Panc1 (cell line): ENCODE data around the gene SERPINC1. TPM values are rescaled to one million over a fixed set of nuclear protein-coding genes. Genes with fewer than 3 reads are reported as not detected.

Experiments used
- ATAC-seq: fragments of 200-7000 bp; cut with Tn5 transposase; 2 replicates; pipeline ENCODE4 v1.9.1; 2020; ENCODE audit warnings: mild to moderate bottlenecking, moderate library complexity
- BruUV-seq: library from RNA; stranded (reverse); fragments of 400-500 nt; replicated peaks from 2 replicates; lab custom pipeline; 2021; lab: Mats Ljungman, UMichigan
- CTCF ChIA-PET: fragments of 300-600 bp; sonication (Branson Sonifier 250); formaldehyde crosslinking; loops from one replicate; lab custom pipeline; 2022; ENCODE audit warnings: antibody characterized with exemption; lab: Charles Lee
- POLR2A ChIA-PET: fragments of 300-600 bp; sonication (Branson Sonifier 250); formaldehyde crosslinking; loops from one replicate; lab custom pipeline; 2022; ENCODE audit warnings: antibody characterized with exemption; lab: Charles Lee
- DNase-seq: peaks from one replicate; pipeline ENCODE4 v3.0.0-alpha.2; 2010; ENCODE audit warnings: low read depth, low spot score
- H3K27ac ChIP-seq: 2 replicates; pipeline ENCODE4 v1.5.1; 2011; ENCODE audit warnings: mild to moderate bottlenecking, low read length, inconsistent platforms
- H3K27me3 ChIP-seq: fragments of 200-500 bp; sonication (Bioruptor generic); 2 replicates; pipeline ENCODE4 v1.6.0; 2014; ENCODE audit warnings: low read length, inconsistent platforms; ENCODE audit not compliant: control insufficient read depth, insufficient read depth
- H3K36me3 ChIP-seq: fragments of 200-500 bp; sonication (Bioruptor generic); 2 replicates; pipeline ENCODE4 v1.5.1; 2014; ENCODE audit warnings: inconsistent platforms, mild to moderate bottlenecking, low read length, moderate library complexity; ENCODE audit not compliant: control insufficient read depth, insufficient read depth
- H3K4me1 ChIP-seq: 2 replicates; pipeline ENCODE4 v1.5.1; 2011; ENCODE audit warnings: inconsistent platforms, mild to moderate bottlenecking, low read length, moderate library complexity; ENCODE audit not compliant: control insufficient read depth, insufficient read depth
- H3K4me3 ChIP-seq, 2 experiments: 2 replicates each; pipeline ENCODE4 v1.5.1; 2011 to 2012; ENCODE audit warnings: low read depth in 2 of 2, low read length in 2 of 2, mild to moderate bottlenecking in 2 of 2, inconsistent platforms in 1 of 2, moderate library complexity in 1 of 2
- H3K9me3 ChIP-seq: fragments of 200-500 bp; sonication (Bioruptor generic); 2 replicates; pipeline ENCODE4 v1.5.1; 2014; ENCODE audit warnings: low read depth, mild to moderate bottlenecking, inconsistent platforms, low read length, moderate library complexity; ENCODE audit not compliant: control insufficient read depth, insufficient read depth
- POLR2AphosphoS5 ChIP-seq: IDR thresholded peaks from 2 replicates; pipeline ENCODE4 v1.6.1; 2012; ENCODE audit warnings: mild to moderate bottlenecking, low read depth, low read length, moderate library complexity
- SIN3A ChIP-seq: IDR thresholded peaks from 2 replicates; pipeline ENCODE4 v1.6.1; 2012; ENCODE audit warnings: low read depth, mild to moderate bottlenecking, low read length, moderate library complexity, borderline replicate concordance; ENCODE audit not compliant: insufficient read depth
- TCF7L2 ChIP-seq: IDR thresholded peaks from 2 replicates; pipeline ENCODE4 v1.6.1; 2011; ENCODE audit warnings: mild to moderate bottlenecking, low read depth, low read length, inconsistent platforms
- in situ Hi-C: cut with HindIII; loops from 2 replicates; pipeline ENCODE4 v1.10.0; 2016; ENCODE audit warnings: low sequenced_read_pairs, low pct_unique_long_range_greater_than_20kb
- intact Hi-C: fragments of 100-400 bp; cut with micrococcal nuclease; formaldehyde crosslinking; loops from one replicate; pipeline ENCODE4 v1.10.0; 2022; ENCODE audit not compliant: unreplicated experiment
- total RNA-seq: library from RNA; stranded (reverse); gene quantifications from one replicate; pipeline ENCODE4 v1.2.1, GENCODE V29; 2021; ENCODE audit not compliant: unreplicated experiment
- TF ChIP-seq, protein P1 (sequence below): fragments of 450-650 bp; IDR thresholded peaks from 2 replicates; pipeline ENCODE4 v1.5.1; 2017; ENCODE audit warnings: mild to moderate bottlenecking
- TF ChIP-seq, protein P2 (sequence below), 2 experiments: IDR thresholded peaks; 2 replicates each; pipeline ENCODE4 v1.6.1; 2011 to 2012; ENCODE audit warnings: low read depth in 2 of 2, control low read depth in 1 of 2, low read length in 1 of 2, mild to moderate bottlenecking in 1 of 2, moderate library complexity in 1 of 2; ENCODE audit not compliant: insufficient read depth in 1 of 2

The SERPINC1 gene
- total RNA-seq, 1 experiment from 2014 or later: 0.64 TPM

DNA sequence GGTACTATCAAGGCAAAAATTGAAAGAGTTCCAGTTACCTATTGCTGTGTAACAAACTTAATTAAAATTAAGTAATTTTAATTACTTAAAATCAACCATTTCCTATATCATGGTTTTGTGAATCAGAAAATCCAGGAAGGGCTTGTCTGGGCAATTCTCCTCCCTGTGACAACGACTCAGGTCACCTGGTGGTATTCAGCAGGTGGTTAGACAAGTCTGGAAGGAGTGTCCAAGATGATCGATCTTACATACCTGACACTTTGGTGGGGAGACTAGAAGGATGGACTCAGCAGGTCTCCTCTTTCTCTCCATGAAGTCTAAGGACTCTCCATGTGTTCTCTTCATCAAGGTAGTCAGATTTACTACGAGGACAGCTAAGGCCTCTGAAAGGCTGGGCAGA lies 22.9 kb downstream of the SERPINC1 start:
- POLR2A ChIA-PET: no interaction called here
- Histone ChIP-seq H3K36me3 (no peaks in the 10 kb centered on the region), H3K4me1 (no peaks in the 10 kb centered on the region), H3K9me3 (no peaks in the 10 kb centered on the region), H3K27me3 (no peaks in the 10 kb centered on the region), H3K27ac (no peak overlapping the region), H3K4me3 (no peak overlapping the region)
- BruUV-seq: no TSS peak
- in situ Hi-C loops: no loop called here
- intact Hi-C loops: no loop called here
- DNase-seq (no peak), ATAC-seq (no peak)
- TF ChIP-seq TCF7L2 (no peak), SIN3A (no peak), POLR2AphosphoS5 (no peak)
- TF ChIP-seq, protein P1, sequence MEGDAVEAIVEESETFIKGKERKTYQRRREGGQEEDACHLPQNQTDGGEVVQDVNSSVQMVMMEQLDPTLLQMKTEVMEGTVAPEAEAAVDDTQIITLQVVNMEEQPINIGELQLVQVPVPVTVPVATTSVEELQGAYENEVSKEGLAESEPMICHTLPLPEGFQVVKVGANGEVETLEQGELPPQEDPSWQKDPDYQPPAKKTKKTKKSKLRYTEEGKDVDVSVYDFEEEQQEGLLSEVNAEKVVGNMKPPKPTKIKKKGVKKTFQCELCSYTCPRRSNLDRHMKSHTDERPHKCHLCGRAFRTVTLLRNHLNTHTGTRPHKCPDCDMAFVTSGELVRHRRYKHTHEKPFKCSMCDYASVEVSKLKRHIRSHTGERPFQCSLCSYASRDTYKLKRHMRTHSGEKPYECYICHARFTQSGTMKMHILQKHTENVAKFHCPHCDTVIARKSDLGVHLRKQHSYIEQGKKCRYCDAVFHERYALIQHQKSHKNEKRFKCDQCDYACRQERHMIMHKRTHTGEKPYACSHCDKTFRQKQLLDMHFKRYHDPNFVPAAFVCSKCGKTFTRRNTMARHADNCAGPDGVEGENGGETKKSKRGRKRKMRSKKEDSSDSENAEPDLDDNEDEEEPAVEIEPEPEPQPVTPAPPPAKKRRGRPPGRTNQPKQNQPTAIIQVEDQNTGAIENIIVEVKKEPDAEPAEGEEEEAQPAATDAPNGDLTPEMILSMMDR: no peak
- TF ChIP-seq, protein P2, sequence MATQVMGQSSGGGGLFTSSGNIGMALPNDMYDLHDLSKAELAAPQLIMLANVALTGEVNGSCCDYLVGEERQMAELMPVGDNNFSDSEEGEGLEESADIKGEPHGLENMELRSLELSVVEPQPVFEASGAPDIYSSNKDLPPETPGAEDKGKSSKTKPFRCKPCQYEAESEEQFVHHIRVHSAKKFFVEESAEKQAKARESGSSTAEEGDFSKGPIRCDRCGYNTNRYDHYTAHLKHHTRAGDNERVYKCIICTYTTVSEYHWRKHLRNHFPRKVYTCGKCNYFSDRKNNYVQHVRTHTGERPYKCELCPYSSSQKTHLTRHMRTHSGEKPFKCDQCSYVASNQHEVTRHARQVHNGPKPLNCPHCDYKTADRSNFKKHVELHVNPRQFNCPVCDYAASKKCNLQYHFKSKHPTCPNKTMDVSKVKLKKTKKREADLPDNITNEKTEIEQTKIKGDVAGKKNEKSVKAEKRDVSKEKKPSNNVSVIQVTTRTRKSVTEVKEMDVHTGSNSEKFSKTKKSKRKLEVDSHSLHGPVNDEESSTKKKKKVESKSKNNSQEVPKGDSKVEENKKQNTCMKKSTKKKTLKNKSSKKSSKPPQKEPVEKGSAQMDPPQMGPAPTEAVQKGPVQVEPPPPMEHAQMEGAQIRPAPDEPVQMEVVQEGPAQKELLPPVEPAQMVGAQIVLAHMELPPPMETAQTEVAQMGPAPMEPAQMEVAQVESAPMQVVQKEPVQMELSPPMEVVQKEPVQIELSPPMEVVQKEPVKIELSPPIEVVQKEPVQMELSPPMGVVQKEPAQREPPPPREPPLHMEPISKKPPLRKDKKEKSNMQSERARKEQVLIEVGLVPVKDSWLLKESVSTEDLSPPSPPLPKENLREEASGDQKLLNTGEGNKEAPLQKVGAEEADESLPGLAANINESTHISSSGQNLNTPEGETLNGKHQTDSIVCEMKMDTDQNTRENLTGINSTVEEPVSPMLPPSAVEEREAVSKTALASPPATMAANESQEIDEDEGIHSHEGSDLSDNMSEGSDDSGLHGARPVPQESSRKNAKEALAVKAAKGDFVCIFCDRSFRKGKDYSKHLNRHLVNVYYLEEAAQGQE (IDR thresholded peaks at IDR 0.05; ENCODE audit: insufficient read depth in 1 of 2, low read depth in 2 of 2, low read length in 1 of 2): no peak
- CTCF ChIA-PET: no interaction called here

DNA sequence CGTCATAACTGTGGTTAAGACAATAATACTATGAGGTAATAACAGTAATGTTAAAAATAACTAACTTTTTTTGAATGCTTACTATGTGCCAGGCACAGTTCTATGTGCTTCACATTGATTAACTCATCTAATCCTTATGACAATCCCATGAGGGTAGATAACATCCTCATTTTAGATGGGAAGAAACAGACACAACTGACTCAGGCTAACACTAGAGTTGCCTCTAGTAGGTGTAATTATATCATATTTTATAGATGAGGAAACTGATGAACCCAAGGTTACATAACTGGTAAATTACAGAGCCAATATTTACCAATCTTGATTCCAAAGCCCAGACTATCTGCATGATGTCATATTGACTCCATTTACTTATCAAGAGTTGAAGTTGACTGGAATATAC lies 23.5 kb downstream of the SERPINC1 start:
- in situ Hi-C loops: no loop called here

More for the DNA sequence above, 23.5 kb downstream of the SERPINC1 start:
- DNase-seq (no peak), ATAC-seq (no peak)
- POLR2A ChIA-PET: no interaction called here
- intact Hi-C loops: no loop called here
- H3K4me1 ChIP-seq: no peaks in the 10 kb centered on the region
- H3K36me3 ChIP-seq: no peaks in the 10 kb centered on the region
- no peak overlapping the region for H3K4me3 ChIP-seq
- TF ChIP-seq, protein P1: no peak
- TF ChIP-seq, protein P2 (IDR thresholded peaks at IDR 0.05; ENCODE audit: insufficient read depth in 1 of 2, low read depth in 2 of 2, low read length in 1 of 2): no peak
- TF ChIP-seq SIN3A: no peak
- TF ChIP-seq POLR2AphosphoS5: no peak
- TF ChIP-seq TCF7L2: no peak
- CTCF ChIA-PET: no interaction called here
- no TSS peak for BruUV-seq
- H3K27ac ChIP-seq: no peak overlapping the region
- H3K9me3 ChIP-seq: no peaks in the 10 kb centered on the region
- no peaks in the 10 kb centered on the region for H3K27me3 ChIP-seq
